HG02642 (cell line): ENCODE data around the gene CEBPB.
A peak's percentile ranks its signal among the peaks of the same experiment; 100 is the strongest.
"Not testable (repeated sequence)": the region's sequence is repeated elsewhere in the genome, so short reads cannot be mapped to it uniquely, and the experiment has no call there.

Experiments used
- ATAC-seq: cut with Tn5 transposase; IDR thresholded peaks from one replicate; pipeline ENCODE4 v1.9.1; 2021; ENCODE audit warnings: mild to moderate bottlenecking; ENCODE audit not compliant: unreplicated experiment, poor library complexity

The CEBPB gene

DNA sequence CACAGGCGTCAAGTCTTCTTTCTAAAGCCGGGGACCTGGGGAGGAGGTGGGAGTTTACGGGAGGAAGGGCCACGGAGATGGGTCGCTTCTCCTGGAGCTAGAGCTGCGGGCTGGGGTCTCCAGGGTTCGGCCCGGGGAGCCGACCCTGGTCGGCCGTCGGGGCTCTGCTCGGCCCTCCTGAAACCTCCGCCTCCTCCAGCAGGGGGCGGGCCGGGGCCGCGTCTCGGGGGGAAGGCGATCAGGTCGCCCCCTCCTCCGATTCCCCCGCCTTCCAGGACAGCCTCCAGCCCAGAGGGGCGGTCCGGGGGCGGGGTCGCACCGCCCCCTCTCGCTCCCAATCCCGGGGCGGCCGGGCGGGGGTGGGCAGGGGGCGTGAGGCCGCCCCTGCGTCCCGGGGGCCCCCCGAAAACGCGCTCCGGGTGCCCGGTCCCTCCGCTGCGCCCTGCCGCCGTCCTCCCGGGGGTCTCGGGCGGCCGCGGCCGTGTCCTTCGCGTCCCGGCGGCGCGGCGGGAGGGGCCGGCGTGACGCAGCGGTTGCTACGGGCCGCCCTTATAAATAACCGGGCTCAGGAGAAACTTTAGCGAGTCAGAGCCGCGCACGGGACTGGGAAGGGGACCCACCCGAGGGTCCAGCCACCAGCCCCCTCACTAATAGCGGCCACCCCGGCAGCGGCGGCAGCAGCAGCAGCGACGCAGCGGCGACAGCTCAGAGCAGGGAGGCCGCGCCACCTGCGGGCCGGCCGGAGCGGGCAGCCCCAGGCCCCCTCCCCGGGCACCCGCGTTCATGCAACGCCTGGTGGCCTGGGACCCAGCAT, at the start of gene CEBPB:
Gene CEBPB (plus strand): TSS at position 580 of the 814 bp plus-strand sequence. CDS start 204 bp downstream, at position 784.
- peak; percentile 48 for ATAC-seq

DNA sequence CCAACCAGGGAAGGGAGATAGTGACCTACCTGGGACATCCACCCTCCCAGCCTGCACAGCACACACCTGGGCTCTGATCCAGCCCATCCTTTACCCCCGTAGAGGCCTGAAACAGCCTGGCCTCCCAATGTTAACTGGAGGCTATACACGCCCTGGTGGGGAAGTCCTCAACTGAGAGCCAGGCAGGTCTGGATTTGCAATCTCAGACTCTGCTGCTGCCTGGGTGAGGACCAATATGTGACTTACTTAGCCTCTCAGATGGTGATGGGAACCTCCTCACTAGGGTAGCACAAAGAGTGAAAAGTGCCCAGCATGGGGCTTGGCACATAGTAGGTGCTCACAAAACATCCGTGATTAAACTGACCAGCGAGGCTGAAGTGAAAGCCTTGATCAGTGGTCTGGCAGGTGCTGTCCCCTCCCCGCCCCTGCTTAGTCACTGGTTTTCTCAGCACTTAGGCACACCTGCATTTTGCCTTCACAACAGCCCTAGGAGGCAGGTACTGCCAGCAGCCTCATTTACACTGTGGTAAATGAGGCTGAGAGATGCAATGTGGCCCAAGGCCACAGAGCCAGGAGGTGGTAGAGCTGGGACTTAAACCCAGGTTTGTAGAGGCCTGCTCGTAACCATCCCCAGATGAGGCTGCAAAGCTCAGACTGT, 49.5 kb upstream of the CEBPB start:
- no peak for ATAC-seq

DNA sequence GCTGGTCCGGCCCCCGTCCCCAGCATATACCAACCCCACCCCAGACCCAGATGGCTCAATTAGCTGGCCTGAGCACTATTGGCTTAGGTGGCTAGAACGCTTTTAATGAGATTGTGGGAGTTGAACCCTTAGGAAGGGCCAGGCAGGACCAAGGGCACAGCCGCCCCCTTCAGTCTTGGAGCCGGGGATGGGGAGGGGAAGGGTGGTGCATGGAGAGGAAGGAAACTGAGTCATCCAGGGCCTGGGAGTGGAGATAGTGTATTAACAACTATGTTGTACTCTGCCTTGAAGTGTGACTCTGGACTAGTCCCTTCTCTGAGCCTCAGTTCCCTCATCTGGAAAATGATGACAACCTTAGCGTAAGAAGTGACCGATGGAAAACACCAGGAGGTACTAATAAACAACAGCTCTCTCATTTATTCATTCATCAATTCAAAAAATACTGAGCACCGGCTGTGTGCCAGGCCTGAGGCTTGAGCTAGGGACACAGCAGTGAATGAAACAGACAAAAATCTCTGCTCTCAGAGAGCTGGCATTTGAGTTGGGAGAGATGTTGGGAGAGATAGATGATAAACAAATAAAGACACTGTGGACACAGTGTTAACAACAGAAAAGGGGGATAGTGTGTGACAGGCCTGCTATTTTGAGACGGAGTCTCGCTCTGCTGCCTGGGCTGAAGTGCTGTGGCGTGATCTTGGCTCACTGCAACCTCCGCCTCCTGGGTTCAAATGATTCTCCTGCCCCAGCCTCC, 48.6 kb upstream of the CEBPB start:
- no peak for ATAC-seq

- ATAC-seq = no peak
Measured at GRCh38 chr20:50142812-50143211, 47.8 kb upstream of the CEBPB start.

- no peak for ATAC-seq
Measured at GRCh38 chr20:50144362-50144761, 46.3 kb upstream of the CEBPB start.

- ATAC-seq = no peak
Measured at GRCh38 chr20:50145566-50145965, 45.1 kb upstream of the CEBPB start.

DNA sequence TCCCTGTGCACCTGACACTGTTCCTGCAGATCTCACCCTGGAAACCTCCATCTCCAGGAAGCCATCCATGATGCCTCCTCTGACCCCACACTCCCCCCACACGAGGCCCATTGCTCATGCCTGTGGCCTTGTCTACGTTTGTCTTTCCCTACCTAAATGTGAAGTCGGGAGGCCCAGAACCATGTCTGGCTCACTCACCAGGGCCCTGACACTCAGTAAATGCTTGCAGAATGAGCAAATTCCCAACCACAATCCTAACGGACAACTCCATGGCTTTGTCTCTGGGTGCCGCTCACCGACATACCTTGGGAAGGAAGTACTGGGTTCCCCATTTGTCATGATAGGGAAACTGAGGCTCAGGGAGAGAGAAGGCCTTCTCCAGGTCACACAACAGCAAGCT, 44.4 kb upstream of the CEBPB start:
- ATAC-seq = no peak

GRCh38 chr20:50146732-50147662, 43.6 kb upstream of the CEBPB start:
- ATAC-seq = peak; percentile 74

DNA sequence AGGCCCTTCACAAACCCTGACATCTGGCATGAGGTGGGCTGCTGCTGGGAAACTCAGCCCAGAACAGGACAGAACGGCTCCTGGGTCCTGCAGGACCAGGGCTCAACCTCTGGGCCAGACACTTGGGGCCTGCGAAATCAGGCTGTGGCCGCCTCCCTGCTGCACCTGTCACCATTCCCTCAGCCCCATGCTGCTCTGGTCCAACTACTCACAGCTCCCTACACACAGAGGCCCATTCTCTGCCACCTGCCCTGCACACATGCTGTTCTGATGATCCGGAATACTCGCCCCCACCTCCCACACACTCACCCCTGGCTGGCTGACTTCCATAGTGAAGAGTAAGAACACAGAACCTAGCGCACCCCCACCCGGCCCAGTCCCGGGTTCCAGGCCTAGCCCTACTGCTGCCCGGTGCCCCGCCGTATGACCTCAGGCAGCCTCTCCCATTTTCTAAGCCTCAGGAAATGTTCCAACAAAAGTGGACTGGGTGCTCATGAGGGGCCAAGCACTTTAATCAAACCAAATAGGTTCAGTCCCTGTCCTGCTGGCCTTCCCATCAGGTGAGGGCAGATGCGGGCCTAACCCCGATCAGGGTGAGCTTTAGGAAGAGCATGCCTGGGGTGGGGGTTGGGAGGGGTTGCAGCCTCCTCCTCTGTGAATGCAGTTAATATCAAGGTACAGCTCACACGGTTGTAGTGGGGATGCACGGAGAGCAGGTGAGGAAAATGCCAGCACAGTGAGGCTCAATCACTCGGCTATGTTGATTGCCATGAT, 41.0 kb upstream of the CEBPB start:
- no peak for ATAC-seq

DNA sequence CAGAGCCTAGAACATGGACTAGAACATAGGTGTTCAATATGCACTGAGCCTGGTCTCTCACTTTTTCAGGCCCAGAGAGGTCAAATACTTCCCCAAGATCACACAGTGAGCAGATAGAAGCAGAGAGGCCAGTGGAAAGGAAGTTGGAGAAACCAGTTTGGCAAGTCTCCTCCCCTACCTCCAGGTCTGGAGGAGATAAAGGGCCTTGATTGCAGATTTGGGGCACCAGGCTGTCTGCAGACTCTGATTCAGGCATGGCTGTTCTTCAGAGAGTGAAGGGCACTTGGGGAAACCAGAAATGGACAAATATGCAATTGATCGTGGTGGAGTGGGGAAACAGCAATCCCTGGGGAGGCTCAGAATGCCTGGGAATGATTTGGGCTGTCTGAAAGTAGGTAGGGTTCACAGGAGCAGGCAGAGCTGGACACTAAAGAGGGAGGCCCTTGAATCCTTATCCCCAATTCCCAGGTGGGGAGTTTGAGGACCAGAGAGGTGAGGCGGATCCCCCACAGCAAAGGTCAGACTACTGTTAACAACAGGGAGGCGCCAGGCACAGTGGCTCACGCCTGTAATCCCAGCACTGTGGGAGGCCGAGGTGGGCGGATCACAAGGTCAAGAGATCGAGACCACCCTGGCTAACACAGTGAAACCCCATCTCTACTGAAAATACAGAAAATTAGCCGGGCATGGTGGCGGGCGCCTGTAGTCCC, 39.4 kb upstream of the CEBPB start:
- ATAC-seq = no peak

- ATAC-seq = no peak
Measured at GRCh38 chr20:50152394-50153152, 38.1 kb upstream of the CEBPB start.

GRCh38 chr20:50153153-50153499, 37.5 kb upstream of the CEBPB start:
- no peak for ATAC-seq

- ATAC-seq = peak; percentile 95
Measured at GRCh38 chr20:50153500-50154377, 36.9 kb upstream of the CEBPB start, which contains the start of gene PEDS1. TSS of gene PEDS1 (minus strand) at chr20:50153723. CDS start at chr20:50153637, 86 bp downstream.

DNA sequence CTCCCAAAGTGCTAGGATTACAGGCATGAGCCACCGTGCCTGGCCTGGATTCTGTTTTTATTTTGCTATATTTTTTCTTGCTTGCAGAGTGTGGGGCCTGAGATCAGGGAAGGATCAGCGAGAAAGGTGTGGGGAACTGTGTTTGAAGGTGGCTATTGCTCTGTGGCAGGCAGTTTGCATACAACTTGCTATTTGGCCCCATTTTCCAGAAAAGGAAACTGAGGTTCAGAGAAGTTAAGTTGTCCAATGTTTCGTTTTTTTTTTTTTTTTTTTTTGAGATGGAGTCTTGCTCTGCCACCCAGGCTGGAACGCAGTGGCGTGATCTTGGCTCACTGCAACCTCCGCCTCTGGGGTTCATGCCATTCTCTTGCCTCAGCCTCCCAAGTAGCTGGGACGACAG, 29.1 kb upstream of the CEBPB start:
- not testable (repeated sequence) for ATAC-seq

DNA sequence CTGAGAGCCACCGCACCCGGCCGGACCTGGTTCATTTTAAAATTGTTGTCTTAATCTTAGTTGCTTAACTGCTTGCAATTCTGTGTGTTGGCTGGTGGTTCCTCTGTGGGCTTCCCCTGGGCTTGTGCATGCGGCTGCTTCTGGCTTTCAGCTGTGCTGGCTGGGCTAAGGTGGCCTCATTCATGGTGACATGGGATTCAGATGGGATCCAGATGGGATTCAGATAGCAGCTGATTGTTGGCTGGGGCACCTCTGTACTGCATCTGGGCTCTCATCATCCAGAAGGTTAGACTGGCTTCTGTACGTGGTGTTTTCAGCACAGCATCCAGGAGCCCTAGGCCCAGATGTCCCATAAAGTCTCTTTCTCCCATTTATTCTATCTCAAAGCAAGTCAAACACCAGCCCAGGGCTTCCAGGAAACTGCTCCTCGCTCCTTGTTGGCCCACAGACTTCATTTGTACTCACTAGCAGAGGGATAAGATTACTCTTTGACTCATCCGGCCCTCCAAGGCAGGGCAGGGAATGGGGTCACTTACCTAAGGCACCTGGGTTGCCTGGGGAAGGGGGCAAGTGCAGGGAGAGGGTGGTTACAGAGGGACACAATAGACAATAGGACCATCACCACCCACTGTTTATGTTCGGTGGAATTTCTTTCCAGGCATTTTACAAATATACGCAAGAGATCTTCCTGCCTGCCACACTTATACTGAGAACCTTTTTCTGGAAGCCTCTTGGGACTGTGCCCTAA, 26.9 kb upstream of the CEBPB start:
- ATAC-seq = no peak
